Prostate gland (tissue), 2 donors: Measurements from ENCODE around the gene ARRDC1.

Source experiments
- CTCF ChIP-seq, 4 experiments: fragments of 200-600 bp in 2 of 4; fragments of 450-650 bp in 2 of 4; sonication (generic) in 2 of 4; IDR thresholded peaks; 1 replicate in 3 of 4; 2 replicates in 1 of 4; pipeline ENCODE4 v1.5.1; 2016 to 2019; ENCODE audit warnings: antibody characterized with exemption in 4 of 4, mild to moderate bottlenecking in 2 of 4, moderate library complexity in 2 of 4
- POLR2A ChIP-seq: fragments of 450-650 bp; IDR thresholded peaks from one replicate; pipeline ENCODE4 v1.6.1; 2016; ENCODE audit warnings: antibody characterized with exemption, mild to moderate bottlenecking

DNA sequence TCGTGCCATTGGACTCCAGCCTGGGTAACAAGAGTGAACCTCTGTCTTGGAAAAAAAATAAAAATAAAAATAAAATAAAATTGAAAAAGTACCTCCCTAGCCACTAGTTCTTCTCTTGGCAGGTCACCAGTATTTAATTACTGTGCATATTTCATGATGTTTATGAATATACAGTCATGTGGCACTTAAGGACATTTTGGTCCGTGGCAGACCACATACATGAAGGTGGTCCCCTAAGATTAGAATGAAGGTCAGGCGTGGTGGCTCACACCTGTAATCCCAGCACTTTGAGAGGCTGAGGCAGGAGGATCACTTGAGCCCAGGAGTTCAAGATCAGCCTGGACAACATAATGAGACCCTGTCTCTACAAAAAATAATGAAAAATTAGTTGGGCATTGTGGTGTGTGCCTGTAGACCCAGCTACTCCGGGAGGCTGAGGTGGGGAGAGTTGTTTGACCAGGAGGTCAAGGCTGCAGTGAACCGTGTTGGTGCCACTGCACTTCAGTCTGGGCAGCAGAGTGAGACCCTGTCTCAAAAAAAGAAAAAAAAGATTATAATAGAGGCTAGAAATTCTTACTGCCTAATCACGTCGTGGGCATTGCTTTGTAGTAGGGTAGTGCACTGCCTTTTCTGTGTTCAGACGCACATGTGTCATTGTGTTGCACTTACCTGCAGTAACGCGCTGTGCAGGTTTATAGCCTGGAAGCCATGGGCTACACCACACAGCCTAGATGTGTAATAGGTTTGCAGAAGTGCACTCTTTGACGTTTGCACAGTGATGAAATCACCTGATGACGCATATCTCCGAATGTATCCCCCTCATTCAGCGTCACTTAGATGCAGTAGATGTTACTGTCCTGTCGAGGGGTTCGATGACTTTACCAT, 26.1 kb downstream of the ARRDC1 start:
- TF ChIP-seq CTCF (IDR thresholded peaks at IDR 0.05) (no peak), POLR2A (no peak)
